Amygdala (tissue), 56 donors: ENCODE measurements around the gene MPHOSPH8.
"Not testable (repeated sequence)": the region's sequence is repeated elsewhere in the genome, so short reads cannot be mapped to it uniquely, and the experiment has no call there.

ENCODE experiments used
- DNase-seq, 56 donors: peaks; one replicate each; lab custom pipeline; 2025; lab: John Stamatoyannopoulos, UW

The MPHOSPH8 gene

DNA sequence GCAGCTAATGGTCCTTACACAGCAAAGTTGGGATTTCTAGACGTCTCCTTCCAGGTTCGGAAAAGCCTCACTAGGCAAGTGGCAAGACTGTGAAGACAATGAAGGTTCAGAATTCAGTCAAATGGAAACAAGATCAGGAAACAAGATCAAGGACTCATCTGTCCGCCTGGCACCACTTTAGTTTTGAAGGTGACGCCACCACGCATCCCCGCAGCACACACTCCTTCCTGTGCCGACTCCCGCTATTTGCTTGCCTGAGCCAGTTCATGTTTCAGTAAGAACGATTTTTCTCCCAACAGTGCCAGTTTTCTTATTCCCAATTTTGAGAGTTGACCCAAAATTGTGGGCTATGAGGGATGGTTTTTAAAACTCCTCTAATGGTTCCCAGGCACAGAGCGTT lies 41.4 kb downstream of the MPHOSPH8 start:
- DNase-seq, result no peak

DNA sequence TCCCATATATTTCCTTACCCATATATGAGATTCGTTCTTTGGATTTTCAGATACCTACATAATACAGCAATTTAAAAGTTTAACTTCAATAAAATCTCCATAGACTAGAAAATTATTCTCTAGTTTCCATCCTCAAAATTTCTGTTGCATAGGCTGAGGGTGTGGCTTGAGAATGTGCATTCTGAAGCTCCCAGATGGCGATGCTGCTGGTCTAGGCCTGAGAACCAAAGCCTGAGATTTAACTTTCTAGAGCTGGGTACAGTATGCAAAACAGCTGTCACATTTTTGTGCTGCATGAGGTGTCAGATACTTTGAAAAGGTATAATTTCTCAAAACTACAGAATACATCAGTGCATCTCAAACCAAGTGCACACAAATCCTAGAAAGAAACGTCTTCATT lies 42.7 kb downstream of the MPHOSPH8 start:
- DNase-seq, result no peak

GRCh38 chr13:19680751-19681150 lies 47.3 kb downstream of the MPHOSPH8 start:
- no peak for DNase-seq

- no peak for DNase-seq
Observed at GRCh38 chr13:19681517-19681916, 48.1 kb downstream of the MPHOSPH8 start.

DNA sequence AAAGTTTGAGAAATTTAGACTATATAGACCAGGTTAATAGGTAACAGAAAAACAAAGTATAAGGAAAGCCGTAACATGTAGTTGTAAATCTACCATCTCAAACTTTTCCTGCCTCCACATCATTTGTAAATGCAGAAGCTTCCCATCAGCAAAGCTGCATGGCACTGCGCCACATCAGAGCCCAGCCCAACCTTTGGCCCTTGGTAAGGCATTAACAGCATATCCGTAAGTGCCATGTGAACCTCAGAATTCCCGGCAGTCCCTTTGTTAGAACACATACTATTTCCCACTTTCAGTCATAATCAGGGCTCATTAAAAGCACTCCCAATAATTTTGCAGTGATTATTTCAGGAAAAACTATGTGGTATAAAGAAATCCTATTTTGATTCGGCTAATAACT lies 51.6 kb downstream of the MPHOSPH8 start:
- peak in 1 of 56 donors; percentile 9 for DNase-seq

- no peak for DNase-seq
Observed at GRCh38 chr13:19685437-19685836, 52.0 kb downstream of the MPHOSPH8 start.

DNA sequence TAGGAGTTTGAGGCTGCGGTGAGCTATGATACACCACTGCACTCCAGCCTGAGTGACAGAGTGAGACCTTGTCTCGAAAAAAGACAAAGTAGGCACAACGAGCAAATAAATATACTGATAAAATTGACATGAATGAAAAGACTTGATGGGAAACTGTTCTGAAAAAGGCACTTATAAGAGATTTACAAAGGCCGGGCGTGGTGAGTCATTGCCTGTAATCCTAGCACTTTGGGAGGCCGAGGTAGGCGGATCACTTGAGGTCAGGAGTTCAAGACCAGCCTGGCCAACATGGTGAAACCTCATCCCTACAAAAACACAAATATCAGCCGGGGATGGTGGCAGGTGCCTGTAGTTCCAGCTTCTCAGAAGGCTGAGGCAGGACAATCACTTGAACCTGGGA lies 58.0 kb downstream of the MPHOSPH8 start:
- not testable (repeated sequence) for DNase-seq

GRCh38 chr13:19695428-19695827 lies 62.0 kb downstream of the MPHOSPH8 start:
- no peak for DNase-seq

DNA sequence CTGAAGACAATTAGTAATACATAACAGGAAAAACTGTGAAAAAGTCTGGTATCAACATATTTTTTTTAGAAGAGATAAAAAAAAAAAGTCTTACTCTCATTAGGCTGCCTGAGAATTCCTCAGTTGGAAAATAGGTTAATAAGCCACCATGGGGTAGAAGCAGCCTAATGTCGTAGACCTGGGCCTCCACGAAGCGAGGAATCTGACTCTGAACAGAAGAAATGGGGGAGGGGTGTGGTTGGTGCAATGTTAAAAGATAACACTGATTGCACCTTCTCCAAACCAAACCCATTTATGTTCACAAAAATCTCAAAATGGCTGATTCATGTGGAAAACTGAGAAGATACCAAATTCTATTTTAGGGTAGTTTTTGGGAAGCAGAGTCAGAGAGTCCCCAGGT lies 62.4 kb downstream of the MPHOSPH8 start:
- no peak for DNase-seq

- DNase-seq, result not testable (repeated sequence)
Observed at GRCh38 chr13:19700963-19701362, 67.5 kb downstream of the MPHOSPH8 start.

GRCh38 chr13:19701619-19702018 lies 68.2 kb downstream of the MPHOSPH8 start:
- not testable (repeated sequence) for DNase-seq

- DNase-seq, result not testable (repeated sequence)
Observed at GRCh38 chr13:19704256-19704655, 70.8 kb downstream of the MPHOSPH8 start.

DNA sequence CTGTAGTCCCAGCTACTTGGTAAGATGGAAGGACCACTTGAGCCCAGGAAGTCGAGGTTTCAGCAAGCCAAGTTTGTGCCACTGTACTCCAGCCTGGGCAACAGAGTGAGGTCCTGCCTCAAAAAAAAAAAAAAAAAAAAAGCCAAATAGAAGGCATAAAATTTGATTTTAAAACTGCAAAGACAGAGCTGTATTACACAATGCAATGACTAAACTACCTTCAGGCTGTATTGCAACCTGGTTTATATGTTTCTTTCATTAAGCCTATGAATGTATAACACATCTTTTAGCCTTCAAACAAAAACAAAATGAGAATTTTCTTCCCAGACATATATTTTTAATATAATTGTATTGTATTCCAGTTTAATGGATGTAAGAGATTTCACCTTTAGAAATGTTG lies 75.6 kb downstream of the MPHOSPH8 start:
- DNase-seq, result not testable (repeated sequence)

- not testable (repeated sequence) for DNase-seq
Observed at GRCh38 chr13:19709782-19710181, 76.3 kb downstream of the MPHOSPH8 start.

DNA sequence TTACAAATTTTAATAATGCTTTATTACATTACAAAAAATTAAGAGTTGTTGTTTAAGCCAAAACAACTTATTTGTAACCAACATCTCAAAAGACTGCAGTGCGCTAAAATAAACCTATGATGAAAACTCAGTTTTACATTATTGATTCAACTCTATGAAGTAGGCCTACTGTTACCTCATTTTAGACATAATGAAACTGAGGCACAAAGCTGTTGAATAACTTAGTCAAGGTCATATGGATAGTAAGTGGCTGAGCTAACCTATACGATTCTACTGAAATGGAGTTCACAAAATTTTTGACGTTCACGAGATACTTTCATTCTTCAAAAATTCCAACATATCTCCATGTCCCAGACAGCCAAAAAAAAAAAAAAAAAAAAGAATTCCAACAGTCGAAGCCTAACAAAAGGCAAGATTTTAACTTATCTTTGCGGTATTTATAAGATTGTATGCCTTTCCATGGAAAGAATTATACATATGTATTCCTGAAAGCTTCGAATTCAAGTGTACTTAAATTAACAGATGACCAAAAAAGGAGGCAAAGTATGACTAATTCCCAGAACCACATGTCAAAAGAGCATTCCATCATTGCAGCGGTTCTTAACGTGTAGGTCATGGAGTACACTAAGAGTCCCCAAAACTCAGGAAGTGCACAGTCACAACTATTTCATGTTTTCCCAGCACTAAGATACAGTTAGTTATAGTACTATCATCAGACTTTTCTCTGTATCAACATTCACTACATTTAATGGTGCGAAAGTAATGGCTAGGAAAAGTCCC lies 79.9 kb downstream of the MPHOSPH8 start:
- no peak for DNase-seq

GRCh38 chr13:19720039-19720438 lies 86.6 kb downstream of the MPHOSPH8 start:
- no peak for DNase-seq
